Activated naive CD4-positive, alpha-beta T cell treated with anti-CD3 and anti-CD28 coated beads, Interleukin-2, amount 50 U/mL, for 72 hours (primary cell): ENCODE measurements around the gene NCAPD3. TPM values are rescaled to one million over a fixed set of nuclear protein-coding genes. Genes with fewer than 3 reads are reported as not detected.

Experiments used
- ATAC-seq, 2 donors: fragments of 150-1000 bp; cut with Tn5 transposase; 2 replicates each; pipeline ENCODE4 v1.10.0; 2021; ENCODE audit warnings: mild to moderate bottlenecking in 2 of 2, moderate library complexity in 2 of 2
- DNase-seq, 2 donors: peaks; one replicate each; pipeline ENCODE4 v3.0.0; 2021 to 2022; ENCODE audit warnings: low spot score in 2 of 2
- H3K27ac Mint-ChIP-seq, 2 donors: one replicate each; pipeline ENCODE4 v1.8.0; 2022; ENCODE audit warnings: mild to moderate bottlenecking in 2 of 2, mixed read lengths in 2 of 2
- H3K36me3 Mint-ChIP-seq, 2 donors: one replicate each; pipeline ENCODE4 v1.8.0; 2022; ENCODE audit warnings: mixed read lengths in 2 of 2
- H3K9me3 Mint-ChIP-seq, 2 donors: one replicate each; pipeline ENCODE4 v1.8.0; 2022; ENCODE audit warnings: mixed read lengths in 2 of 2
- total RNA-seq, 2 donors: library from RNA; stranded (reverse); gene quantifications; one replicate each; pipeline ENCODE4 v1.2.3, GENCODE V29; 2022

NCAPD3 gene
- total RNA-seq, result 100 to 1,000 TPM in 1 of 2 donors, 10 to 100 TPM in 1; 93.7 to 169 TPM

GRCh38 chr11:134223836-134224709, at the start of gene NCAPD3, which contains the start of gene VPS26B:
TSS of gene NCAPD3 (minus strand) at chr11:134223967. CDS start at chr11:134223926, 41 bp downstream.
TSS of gene VPS26B (plus strand) at chr11:134224671. CDS start at chr11:134225123, 452 bp downstream.
- peaks cover 27 to 36% of the 10 kb centered on the region in 2 donors for H3K36me3 Mint-ChIP-seq
- no peaks in the 10 kb centered on the region for H3K9me3 Mint-ChIP-seq
- peak within 1 kb of the TSS; percentile 98 to 99 for H3K27ac Mint-ChIP-seq
- peak; percentile 94 to 96 for DNase-seq
- peak; percentile 82 for ATAC-seq

GRCh38 chr11:134273317-134273712, 49.5 kb upstream of the NCAPD3 start:
- DNase-seq (no peak), ATAC-seq (no peak)
- Mint-ChIP-seq H3K9me3 (no peaks in the 10 kb centered on the region), H3K27ac (no peak overlapping the region), H3K36me3 (peaks cover 11 to 14% of the 10 kb centered on the region in 2 donors)

- Mint-ChIP-seq H3K27ac (no peak overlapping the region), H3K9me3 (no peaks in the 10 kb centered on the region), H3K36me3 (peaks cover 7 to 11% of the 10 kb centered on the region in 2 donors)
- DNase-seq, result no peak
- no peak for ATAC-seq
These were observed 48.9 kb upstream of the NCAPD3 start for GRCh38 chr11:134272381-134273316.

GRCh38 chr11:134271978-134272377, 48.2 kb upstream of the NCAPD3 start:
- H3K27ac Mint-ChIP-seq, result no peak overlapping the region
- no peak for ATAC-seq

GRCh38 chr11:134270250-134270714, 46.5 kb upstream of the NCAPD3 start:
- Mint-ChIP-seq H3K36me3 (no peaks in the 10 kb centered on the region), H3K27ac (peak overlapping the region; percentile 46 to 51), H3K9me3 (no peaks in the 10 kb centered on the region)
- no peak for DNase-seq
- ATAC-seq, result peak; percentile 33 to 38

More at GRCh38 chr11:134271978-134272377, 48.2 kb upstream of the NCAPD3 start:
- no peaks in the 10 kb centered on the region for H3K9me3 Mint-ChIP-seq
- peaks cover under 1 to 6% of the 10 kb centered on the region in 2 donors for H3K36me3 Mint-ChIP-seq
- DNase-seq, result no peak

GRCh38 chr11:134267966-134268365, 44.2 kb upstream of the NCAPD3 start:
- peak overlapping the region in 1 of 2 donors; percentile 41 for H3K27ac Mint-ChIP-seq
- ATAC-seq (no peak), DNase-seq (no peak)
- no peaks in the 10 kb centered on the region for H3K9me3 Mint-ChIP-seq
- no peaks in the 10 kb centered on the region for H3K36me3 Mint-ChIP-seq

- Mint-ChIP-seq H3K9me3 (no peaks in the 10 kb centered on the region), H3K27ac (no peak overlapping the region), H3K36me3 (no peaks in the 10 kb centered on the region)
- no peak for ATAC-seq
- DNase-seq, result no peak
These were observed 43.7 kb upstream of the NCAPD3 start for GRCh38 chr11:134267461-134267860.

- ATAC-seq, result no peak
- Mint-ChIP-seq H3K36me3 (no peaks in the 10 kb centered on the region), H3K9me3 (no peaks in the 10 kb centered on the region)
These were observed 43.1 kb upstream of the NCAPD3 start for GRCh38 chr11:134266841-134267251.

GRCh38 chr11:134266440-134266839, 42.7 kb upstream of the NCAPD3 start:
- DNase-seq, result no peak
- Mint-ChIP-seq H3K27ac (peak overlapping the region in 1 of 2 donors; percentile 6), H3K9me3 (no peaks in the 10 kb centered on the region), H3K36me3 (no peaks in the 10 kb centered on the region)
- ATAC-seq, result no peak

More at GRCh38 chr11:134266841-134267251, 43.1 kb upstream of the NCAPD3 start:
- no peak for DNase-seq
- peak overlapping the region in 1 of 2 donors; percentile 6 for H3K27ac Mint-ChIP-seq

GRCh38 chr11:134264966-134265764, 41.4 kb upstream of the NCAPD3 start:
- H3K36me3 Mint-ChIP-seq, result no peaks in the 10 kb centered on the region
- DNase-seq, result no peak
- H3K9me3 Mint-ChIP-seq, result no peaks in the 10 kb centered on the region
- no peak for ATAC-seq
- no peak overlapping the region for H3K27ac Mint-ChIP-seq

GRCh38 chr11:134261626-134262488, 38.1 kb upstream of the NCAPD3 start:
- Mint-ChIP-seq H3K36me3 (no peaks in the 10 kb centered on the region), H3K9me3 (no peaks in the 10 kb centered on the region), H3K27ac (peak overlapping the region in 1 of 2 donors; percentile 36)
- ATAC-seq (peak; percentile 49 to 80), DNase-seq (peak in 1 of 2 donors; percentile 46)

GRCh38 chr11:134260983-134261382, 37.2 kb upstream of the NCAPD3 start:
- ATAC-seq, result no peak
- Mint-ChIP-seq H3K27ac (no peak overlapping the region), H3K9me3 (no peaks in the 10 kb centered on the region), H3K36me3 (no peaks in the 10 kb centered on the region)
- no peak for DNase-seq

- Mint-ChIP-seq H3K36me3 (no peaks in the 10 kb centered on the region), H3K27ac (no peak overlapping the region), H3K9me3 (no peaks in the 10 kb centered on the region)
- ATAC-seq (no peak), DNase-seq (no peak)
These were observed 36.7 kb upstream of the NCAPD3 start for GRCh38 chr11:134260503-134260902.

GRCh38 chr11:134258577-134258976, 34.8 kb upstream of the NCAPD3 start:
- ATAC-seq (no peak), DNase-seq (no peak)
- Mint-ChIP-seq H3K36me3 (no peaks in the 10 kb centered on the region), H3K9me3 (no peaks in the 10 kb centered on the region), H3K27ac (peak overlapping the region in 1 of 2 donors; percentile 74)

- no peak overlapping the region for H3K27ac Mint-ChIP-seq
- DNase-seq (no peak), ATAC-seq (no peak)
- peaks cover 0 to 10% of the 10 kb centered on the region in 2 donors for H3K36me3 Mint-ChIP-seq
- no peaks in the 10 kb centered on the region for H3K9me3 Mint-ChIP-seq
These were observed 33.3 kb upstream of the NCAPD3 start for GRCh38 chr11:134257101-134257500.
